Esophagus (tissue), 2 donors: ENCODE results near the gene CCL21. TPM values are rescaled to one million over a fixed set of nuclear protein-coding genes. Genes with fewer than 3 reads are reported as not detected.

ENCODE experiments used
- H3K27ac ChIP-seq, 2 donors: one replicate each; pipeline ENCODE4 v1.5.1; 2013; ENCODE audit warnings: low read depth in 2 of 2, mild to moderate bottlenecking in 2 of 2, inconsistent platforms in 1 of 2, low read length in 1 of 2, moderate library complexity in 1 of 2
- H3K27me3 ChIP-seq, 2 donors: one replicate each; pipeline ENCODE4 v1.6.1; 2013; ENCODE audit warnings: low read length in 2 of 2, control low read depth in 1 of 2, mild to moderate bottlenecking in 1 of 2; ENCODE audit not compliant: insufficient read depth in 2 of 2, control insufficient read depth in 1 of 2
- H3K36me3 ChIP-seq, 2 donors: one replicate each; pipeline ENCODE4 v1.6.1; 2013; ENCODE audit warnings: low read length in 1 of 2; ENCODE audit not compliant: control insufficient read depth in 2 of 2, insufficient read depth in 2 of 2
- H3K4me1 ChIP-seq, 2 donors: one replicate each; pipeline ENCODE4 v1.6.1; 2013; ENCODE audit warnings: low read length in 1 of 2; ENCODE audit not compliant: control insufficient read depth in 2 of 2, insufficient read depth in 2 of 2
- H3K4me3 ChIP-seq, 2 donors: one replicate each; pipeline ENCODE4 v1.5.1; 2013; ENCODE audit warnings: low read length in 2 of 2, mild to moderate bottlenecking in 2 of 2, low read depth in 1 of 2, moderate library complexity in 1 of 2
- H3K9me3 ChIP-seq, 2 donors: one replicate each; pipeline ENCODE4 v1.6.1; 2013; ENCODE audit warnings: mild to moderate bottlenecking in 2 of 2, low read depth in 1 of 2, low read length in 1 of 2, moderate library complexity in 1 of 2; ENCODE audit not compliant: control insufficient read depth in 2 of 2, insufficient read depth in 1 of 2
- WGBS, 2 donors: extraction: QIAGEN DNeasy Blood & Tissue Kit; methylation state at CpG; one replicate each; pipeline ENCODE4 v1.1.7; 2013; 5-methylcytosine and 5-hydroxymethylcytosine counted together
- polyA plus RNA-seq, 2 donors: library from polyadenylated mRNA; stranded (reverse); fragments of 200-250 nt; gene quantifications; one replicate each; pipeline ENCODE4 v1.2.3, GENCODE V29; 2013
- donor health status: healthy with polysubstance abuse.
- donor health status: Bipolar disorder and iron deficiency.

Gene CCL21
- polyA plus RNA-seq, 2 donors: 13.2 to 50.9 TPM

DNA sequence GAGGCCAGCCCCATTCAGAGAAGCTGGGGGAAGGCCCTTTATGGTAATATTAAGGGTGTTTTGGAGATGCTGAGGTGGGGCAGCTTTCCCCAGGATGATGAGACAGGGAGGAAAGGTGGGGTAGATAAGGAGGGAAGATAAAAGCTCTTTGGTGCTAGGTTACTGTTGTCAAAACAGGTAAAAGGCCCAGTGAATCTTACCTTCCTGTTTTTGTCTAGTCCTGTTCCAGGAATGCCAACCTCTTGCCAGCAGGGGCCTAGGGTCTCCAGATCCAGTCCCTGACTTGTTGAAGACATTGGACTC lies 46.7 kb downstream of the CCL21 start:
- H3K27ac ChIP-seq: peak overlapping the region; percentile 3 to 40
- no peaks in the 10 kb centered on the region for H3K9me3 ChIP-seq
- H3K36me3 ChIP-seq: peaks cover 0 to 2% of the 10 kb centered on the region in 2 donors
- peaks cover 7 to 13% of the 10 kb centered on the region in 2 donors for H3K4me1 ChIP-seq
- no peaks in the 10 kb centered on the region for H3K27me3 ChIP-seq
- H3K4me3 ChIP-seq: no peak overlapping the region

DNA sequence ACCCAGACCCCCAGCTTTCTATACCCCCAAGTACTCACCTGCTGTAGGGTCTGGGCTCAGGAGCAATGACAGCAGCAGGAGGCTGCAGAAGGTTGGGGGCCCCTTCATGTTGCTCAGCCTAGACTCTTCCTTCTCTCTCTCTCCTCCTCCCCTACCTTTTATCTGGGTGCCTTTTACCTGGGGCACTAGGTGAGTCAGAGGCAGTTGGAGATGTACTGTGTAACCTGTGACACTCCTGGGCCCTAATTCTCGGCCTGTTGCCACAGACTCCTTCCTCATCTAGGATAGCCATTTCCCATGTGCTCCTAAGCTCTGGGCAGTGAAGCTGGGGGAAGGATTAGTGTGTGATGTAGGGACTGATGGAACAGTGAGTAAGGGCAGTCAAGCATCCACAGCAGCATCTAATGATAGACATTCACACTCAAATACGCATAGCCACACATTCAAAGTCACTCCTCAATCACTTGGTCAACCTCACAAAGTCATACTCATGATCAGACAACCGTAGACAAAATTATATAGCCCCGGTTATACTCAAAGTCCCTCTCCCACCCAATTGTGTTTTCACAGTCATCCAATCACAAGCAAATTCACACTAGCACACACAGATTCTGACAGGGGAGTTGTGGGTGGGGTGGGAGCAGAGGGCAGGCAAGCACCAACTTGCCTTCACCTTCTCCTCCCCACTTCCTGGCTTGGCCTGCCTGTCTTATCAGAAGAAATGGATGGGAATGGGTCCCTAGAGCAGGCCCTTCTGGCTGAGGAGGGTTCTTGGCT lies 47.2 kb downstream of the CCL21 start, which contains the start of gene CCL27:
TSS of gene CCL27 (minus strand) at position 132 of the 777 bp plus-strand sequence. CDS start at position 108, 24 bp downstream.
- Histone ChIP-seq H3K9me3 (no peaks in the 10 kb centered on the region), H3K36me3 (peaks cover 0 to 2% of the 10 kb centered on the region in 2 donors), H3K4me3 (no peak within 1 kb of the TSS), H3K27ac (peak within 1 kb of the TSS; percentile 3 to 40), H3K27me3 (no peaks in the 10 kb centered on the region), H3K4me1 (peaks cover 7 to 13% of the 10 kb centered on the region in 2 donors)
- 71% methylated on average over 4 of the region's 4 CpGs for WGBS, 2 donors

GRCh38 chr9:34659592-34660253 lies 50.2 kb downstream of the CCL21 start:
- Histone ChIP-seq H3K36me3 (peaks cover 0 to 2% of the 10 kb centered on the region in 2 donors), H3K27me3 (no peaks in the 10 kb centered on the region), H3K27ac (no peak overlapping the region), H3K9me3 (no peaks in the 10 kb centered on the region), H3K4me1 (peaks cover 7 to 23% of the 10 kb centered on the region in 2 donors), H3K4me3 (no peak overlapping the region)
- 54 to 65% methylated on average over 8 of the region's 8 CpGs for whole genome bisulfite sequencing, 2 donors

Other genes with a start within 250 kb of the CCL21 start
- under 1 TPM; 0.31 to 0.39 TPM for gene ENHO, start 187.1 kb downstream of the CCL21 start, polyA plus RNA-seq
- gene CNTFR, start 120.4 kb downstream of the CCL21 start, polyA plus RNA-seq: under 1 TPM; 0.22 to 0.54 TPM
- 10 to 100 TPM; 23.0 to 32.2 TPM for gene RPP25L, start 98.0 kb downstream of the CCL21 start, polyA plus RNA-seq
- 100 to 1,000 TPM in 1 of 2 donors, 10 to 100 TPM in 1; 44.4 to 112 TPM for gene DCTN3, start 89.6 kb downstream of the CCL21 start, polyA plus RNA-seq
- gene ARID3C, start 81.1 kb downstream of the CCL21 start, polyA plus RNA-seq: not detected
- gene SIGMAR1, start 72.3 kb downstream of the CCL21 start, polyA plus RNA-seq: 10 to 100 TPM; 42.1 to 68.5 TPM
- gene GALT, start 63.5 kb downstream of the CCL21 start, polyA plus RNA-seq: 10 to 100 TPM; 16.6 to 27.3 TPM
- gene IL11RA, start 58.0 kb downstream of the CCL21 start, polyA plus RNA-seq: 10 to 100 TPM in 1 of 2 donors, 1 to 10 TPM in 1; 7.1 to 10.7 TPM
- gene CCL27, start 47.5 kb downstream of the CCL21 start, polyA plus RNA-seq: under 1 TPM; 0.16 to 0.58 TPM
- gene CCL19, start 18.9 kb downstream of the CCL21 start, polyA plus RNA-seq: 10 to 100 TPM in 1 of 2 donors, 1 to 10 TPM in 1; 2.2 to 10.5 TPM
- gene PHF24, start 248.1 kb upstream of the CCL21 start, polyA plus RNA-seq: under 1 TPM; 0.04 to 0.07 TPM